ENCODE results near the gene TIAM2.

The TIAM2 gene

GRCh38 chr6:155142168-155143028, 147.3 kb downstream of the TIAM2 start:
- Histone ChIP-seq H3K27me3 (replicated peaks; ENCODE audit: insufficient read depth, low read length) (no peaks in the 10 kb centered on the region), H3K9ac (ENCODE audit: low read length) (no peak overlapping the region), H3K79me2 (ENCODE audit: low read length) (no peaks in the 10 kb centered on the region), H3K4me1 (ENCODE audit: low read length) (no peaks in the 10 kb centered on the region), H4K20me1 (ENCODE audit: insufficient read depth, low read length) (no peaks in the 10 kb centered on the region), H3K9me3 (replicated peaks; ENCODE audit: insufficient read depth, low read length) (no peaks in the 10 kb centered on the region), H2AFZ (ENCODE audit: low read length) (no peak overlapping the region), H3K4me3 (ENCODE audit: low read length) (no peak overlapping the region), H3K4me2 (ENCODE audit: low read depth, low read length) (no peak overlapping the region), H3F3A (ENCODE audit: insufficient read depth, low read length) (no peaks in the 10 kb centered on the region), H3K9me2 (replicated peaks; ENCODE audit: insufficient read depth, low read length) (no peaks in the 10 kb centered on the region), H3K27ac (ENCODE audit: low read length) (no peak overlapping the region), H3K36me3 (replicated peaks; ENCODE audit: insufficient read depth, low read length) (no peaks in the 10 kb centered on the region)
- no peak for DNase-seq
- TF ChIP-seq EZH2phosphoT487 (IDR thresholded peaks at IDR 0.05; ENCODE audit: low read length) (no peak), CTCF (IDR thresholded peaks at IDR 0.05; ENCODE audit: low read length) (no peak), EZH2 (optimal IDR thresholded peaks at IDR 0.05; ENCODE audit: low read depth, low read length) (no peak)

GRCh38 chr6:155143029-155143577, 148.0 kb downstream of the TIAM2 start:
- no peak overlapping the region for H3K4me2 ChIP-seq (ENCODE audit: low read depth, low read length)
- no peaks in the 10 kb centered on the region for H3K4me1 ChIP-seq (ENCODE audit: low read length)
- no peaks in the 10 kb centered on the region for H4K20me1 ChIP-seq (ENCODE audit: insufficient read depth, low read length)
- no peaks in the 10 kb centered on the region for H3K9me2 ChIP-seq (replicated peaks; ENCODE audit: insufficient read depth, low read length)
- no peaks in the 10 kb centered on the region for H3K27me3 ChIP-seq (replicated peaks; ENCODE audit: insufficient read depth, low read length)
- H3K27ac ChIP-seq (ENCODE audit: low read length), result no peak overlapping the region
- no peak overlapping the region for H2AFZ ChIP-seq (ENCODE audit: low read length)
- DNase-seq, result no peak
- H3K36me3 ChIP-seq (replicated peaks; ENCODE audit: insufficient read depth, low read length), result no peaks in the 10 kb centered on the region
- no peaks in the 10 kb centered on the region for H3F3A ChIP-seq (ENCODE audit: insufficient read depth, low read length)
- no peaks in the 10 kb centered on the region for H3K79me2 ChIP-seq (ENCODE audit: low read length)
- no peak for TF ChIP-seq EZH2 (optimal IDR thresholded peaks at IDR 0.05; ENCODE audit: low read depth, low read length)
- TF ChIP-seq EZH2phosphoT487 (IDR thresholded peaks at IDR 0.05; ENCODE audit: low read length), result no peak
- no peak for TF ChIP-seq CTCF (IDR thresholded peaks at IDR 0.05; ENCODE audit: low read length)
- H3K9ac ChIP-seq (ENCODE audit: low read length), result no peak overlapping the region
- no peak overlapping the region for H3K4me3 ChIP-seq (ENCODE audit: low read length)
- H3K9me3 ChIP-seq (replicated peaks; ENCODE audit: insufficient read depth, low read length), result no peaks in the 10 kb centered on the region

- Histone ChIP-seq H3K9me2 (replicated peaks; ENCODE audit: insufficient read depth, low read length) (no peaks in the 10 kb centered on the region), H2AFZ (ENCODE audit: low read length) (no peak overlapping the region), H3K27me3 (replicated peaks; ENCODE audit: insufficient read depth, low read length) (no peaks in the 10 kb centered on the region), H3K36me3 (replicated peaks; ENCODE audit: insufficient read depth, low read length) (no peaks in the 10 kb centered on the region), H3K79me2 (ENCODE audit: low read length) (no peaks in the 10 kb centered on the region), H3K4me2 (ENCODE audit: low read depth, low read length) (no peak overlapping the region), H3K27ac (ENCODE audit: low read length) (no peak overlapping the region), H3F3A (ENCODE audit: insufficient read depth, low read length) (no peaks in the 10 kb centered on the region), H3K4me3 (ENCODE audit: low read length) (no peak overlapping the region), H3K9me3 (replicated peaks; ENCODE audit: insufficient read depth, low read length) (no peaks in the 10 kb centered on the region), H4K20me1 (ENCODE audit: insufficient read depth, low read length) (no peaks in the 10 kb centered on the region), H3K9ac (ENCODE audit: low read length) (no peak overlapping the region), H3K4me1 (ENCODE audit: low read length) (no peaks in the 10 kb centered on the region)
- no peak for TF ChIP-seq EZH2 (optimal IDR thresholded peaks at IDR 0.05; ENCODE audit: low read depth, low read length)
- no peak for TF ChIP-seq EZH2phosphoT487 (IDR thresholded peaks at IDR 0.05; ENCODE audit: low read length)
- no peak for TF ChIP-seq CTCF (IDR thresholded peaks at IDR 0.05; ENCODE audit: low read length)
- no peak for DNase-seq
These were observed 148.5 kb downstream of the TIAM2 start for GRCh38 chr6:155143578-155144106.

Measured in MM.1S (cell line).